Measurements from ENCODE around the gene KRTAP2-2. TPM values are rescaled to one million over a fixed set of nuclear protein-coding genes. Genes with fewer than 3 reads are reported as not detected.
"Not testable (repeated sequence)": the region's sequence is repeated elsewhere in the genome, so short reads cannot be mapped to it uniquely, and the experiment has no call there.

KRTAP2-2 gene
- total RNA-seq (2014; rRNA removed; shearing (Covaris generic)) = not detected in 2 replicates

DNA sequence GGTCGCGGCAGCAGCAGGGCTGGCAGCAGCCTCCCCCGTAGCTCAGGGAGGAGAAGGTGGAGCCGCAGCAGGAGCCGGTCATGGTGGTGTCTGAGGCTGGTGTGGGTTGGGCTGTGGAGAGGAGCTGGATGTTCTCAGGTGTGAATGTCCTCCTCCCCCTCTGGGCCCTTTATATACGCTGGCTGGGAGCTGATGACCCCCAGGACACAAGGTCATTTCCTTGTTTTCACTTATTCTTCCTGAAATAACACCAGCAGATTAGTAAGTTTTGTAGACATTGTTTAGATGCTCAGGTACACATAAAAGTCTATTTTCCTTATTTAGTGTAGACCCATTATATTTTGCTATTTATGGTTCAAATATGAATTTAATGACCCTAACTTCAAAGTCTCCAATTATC, at the start of gene KRTAP2-2:
KRTAP2-2 (minus strand) TSS at position 101 of the 400 bp plus-strand sequence; CDS start at position 82, 19 bp downstream.
- DNase-seq (ENCODE audit: low spot score) = not testable (repeated sequence)

GRCh38 chr17:41104386-41105038, 49.5 kb upstream of the KRTAP2-2 start:
- peak; percentile 68 for DNase-seq (ENCODE audit: low spot score)

GRCh38 chr17:41103896-41104295, 48.9 kb upstream of the KRTAP2-2 start:
- DNase-seq (ENCODE audit: low spot score) = peak; percentile 28

GRCh38 chr17:41101586-41102259, 46.7 kb upstream of the KRTAP2-2 start, which contains the start of gene KRTAP4-16:
KRTAP4-16 (minus strand) TSS chr17:41102209; CDS start chr17:41102209, 0 bp downstream.
- peak; percentile 53 for DNase-seq (ENCODE audit: low spot score)

GRCh38 chr17:41099682-41100480, 44.9 kb upstream of the KRTAP2-2 start:
- peak; percentile 67 for DNase-seq (ENCODE audit: low spot score)

GRCh38 chr17:41098481-41098880, 43.5 kb upstream of the KRTAP2-2 start:
- DNase-seq (ENCODE audit: low spot score) = peak; percentile 46

DNA sequence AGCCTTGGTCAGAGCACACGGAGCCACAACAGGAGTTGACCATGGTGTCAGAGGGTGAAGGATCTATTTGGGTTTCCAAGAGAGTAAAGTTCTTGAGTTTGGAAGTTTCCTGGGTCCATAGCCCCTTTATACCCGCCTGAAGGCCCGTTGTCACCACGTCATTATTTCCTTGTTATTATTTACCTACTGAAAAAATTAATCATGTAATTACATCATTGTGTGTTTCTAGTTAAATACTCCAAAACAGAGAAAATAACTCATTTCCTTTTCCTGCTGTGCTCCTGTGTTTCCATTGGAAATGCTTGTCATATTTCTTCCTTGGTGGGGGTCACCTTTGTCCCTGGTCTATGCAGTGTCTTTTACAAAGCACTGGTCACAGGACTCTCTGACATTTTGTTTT, 43.0 kb upstream of the KRTAP2-2 start, which contains the start of gene KRTAP4-8:
KRTAP4-8 (minus strand) TSS at position 101 of the 400 bp plus-strand sequence; CDS start at position 43, 58 bp downstream.
- no peak for DNase-seq (ENCODE audit: low spot score)

DNA sequence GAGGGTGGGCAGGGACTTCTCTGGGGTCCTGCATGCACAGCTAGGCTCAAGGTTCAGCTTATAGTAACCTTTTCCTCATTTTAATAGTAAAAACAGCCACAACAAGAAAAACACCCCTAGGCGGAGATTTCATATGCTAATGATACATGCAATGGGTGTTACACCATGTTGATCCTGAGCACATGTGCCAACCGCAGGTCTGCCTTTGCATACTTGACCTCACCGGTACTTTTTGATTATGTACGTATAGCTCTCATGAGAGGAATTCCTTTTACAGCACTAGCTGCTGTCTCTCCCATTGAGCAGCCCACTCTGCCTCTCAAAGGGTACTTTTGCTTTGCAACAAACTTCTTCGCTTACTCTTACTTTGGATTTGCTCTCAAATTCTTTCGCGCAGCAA, 41.0 kb upstream of the KRTAP2-2 start:
- no peak for DNase-seq (ENCODE audit: low spot score)

- not testable (repeated sequence) for DNase-seq (ENCODE audit: low spot score)
Observed at GRCh38 chr17:41088760-41089352, 33.8 kb upstream of the KRTAP2-2 start.

DNA sequence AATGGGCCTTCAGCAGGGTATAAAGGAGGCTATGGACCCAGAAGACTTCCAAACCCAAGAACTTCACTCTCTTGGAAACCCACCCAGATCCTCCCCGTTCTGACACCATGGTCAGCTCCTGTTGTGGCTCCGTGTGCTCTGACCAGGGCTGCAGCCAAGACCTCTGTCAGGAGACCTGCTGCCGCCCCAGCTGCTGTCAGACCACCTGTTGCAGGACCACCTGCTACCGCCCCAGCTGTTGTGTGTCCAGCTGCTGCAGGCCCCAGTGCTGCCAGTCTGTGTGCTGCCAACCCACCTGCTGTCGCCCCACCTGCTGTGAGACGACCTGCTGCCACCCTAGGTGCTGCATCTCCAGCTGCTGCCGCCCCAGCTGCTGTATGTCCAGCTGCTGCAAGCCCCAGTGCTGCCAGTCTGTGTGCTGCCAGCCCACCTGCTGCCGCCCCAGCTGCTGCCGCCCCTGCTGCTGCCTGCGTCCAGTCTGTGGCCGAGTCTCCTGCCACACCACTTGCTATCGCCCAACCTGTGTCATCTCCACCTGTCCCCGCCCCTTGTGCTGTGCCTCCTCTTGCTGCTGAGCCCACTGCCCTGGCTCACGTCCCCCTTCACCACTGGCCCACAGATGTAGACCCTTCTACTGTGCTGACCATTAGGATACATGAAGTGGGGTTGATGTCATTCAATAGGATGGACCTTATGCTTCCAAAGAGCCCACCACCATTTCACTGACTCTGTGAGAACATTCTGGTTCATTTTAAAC, 29.2 kb upstream of the KRTAP2-2 start, which contains the start of gene KRTAP4-7:
KRTAP4-7 (plus strand) TSS at position 51 of the 757 bp plus-strand sequence; CDS start at position 108, 57 bp downstream.
- DNase-seq (ENCODE audit: low spot score) = not testable (repeated sequence)

DNA sequence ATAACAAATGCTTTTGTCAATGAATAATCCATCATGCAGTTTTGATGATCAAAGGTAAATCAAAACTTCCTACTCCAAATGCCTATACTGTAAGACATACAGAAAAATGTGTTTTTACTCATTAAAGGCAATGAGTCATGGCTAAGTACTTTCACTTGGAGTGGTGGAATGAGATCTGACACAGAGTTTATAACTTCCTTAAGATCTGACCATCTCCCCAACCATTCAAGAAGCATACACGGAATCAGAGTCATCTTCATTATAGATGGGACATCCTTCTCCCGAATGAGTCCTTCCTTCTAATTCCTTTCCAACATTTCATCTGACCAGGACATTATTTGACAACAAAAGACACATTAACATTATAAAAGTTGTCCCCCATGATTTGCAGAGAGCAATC, 28.4 kb upstream of the KRTAP2-2 start:
- DNase-seq (ENCODE audit: low spot score) = peak; percentile 45

- peak; percentile 49 for DNase-seq (ENCODE audit: low spot score)
Observed at GRCh38 chr17:41082626-41083025, 27.6 kb upstream of the KRTAP2-2 start.

DNA sequence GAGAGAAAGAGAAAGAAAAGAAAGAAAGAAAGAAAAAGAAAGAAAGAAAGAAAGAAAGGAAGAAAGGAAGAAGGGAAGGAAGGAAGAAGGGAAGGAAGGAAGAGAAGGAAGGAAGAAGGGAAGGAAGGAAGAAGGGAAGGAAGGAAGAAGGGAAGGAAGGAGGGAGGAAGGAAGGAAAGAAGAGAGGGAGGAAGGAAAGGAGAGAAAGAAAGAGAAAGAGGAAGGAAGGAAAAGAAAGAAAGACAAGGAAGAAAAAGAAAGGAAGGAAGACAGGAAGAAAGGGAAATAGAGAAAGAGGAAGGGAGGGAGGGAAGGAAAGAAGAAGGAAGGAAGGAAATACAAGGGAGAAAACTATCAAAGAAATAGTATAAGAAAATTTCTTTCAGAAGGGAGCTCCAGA, 21.8 kb upstream of the KRTAP2-2 start:
- DNase-seq (ENCODE audit: low spot score) = no peak

GRCh38 chr17:41073676-41074075, 18.6 kb upstream of the KRTAP2-2 start:
- DNase-seq (ENCODE audit: low spot score) = no peak

DNA sequence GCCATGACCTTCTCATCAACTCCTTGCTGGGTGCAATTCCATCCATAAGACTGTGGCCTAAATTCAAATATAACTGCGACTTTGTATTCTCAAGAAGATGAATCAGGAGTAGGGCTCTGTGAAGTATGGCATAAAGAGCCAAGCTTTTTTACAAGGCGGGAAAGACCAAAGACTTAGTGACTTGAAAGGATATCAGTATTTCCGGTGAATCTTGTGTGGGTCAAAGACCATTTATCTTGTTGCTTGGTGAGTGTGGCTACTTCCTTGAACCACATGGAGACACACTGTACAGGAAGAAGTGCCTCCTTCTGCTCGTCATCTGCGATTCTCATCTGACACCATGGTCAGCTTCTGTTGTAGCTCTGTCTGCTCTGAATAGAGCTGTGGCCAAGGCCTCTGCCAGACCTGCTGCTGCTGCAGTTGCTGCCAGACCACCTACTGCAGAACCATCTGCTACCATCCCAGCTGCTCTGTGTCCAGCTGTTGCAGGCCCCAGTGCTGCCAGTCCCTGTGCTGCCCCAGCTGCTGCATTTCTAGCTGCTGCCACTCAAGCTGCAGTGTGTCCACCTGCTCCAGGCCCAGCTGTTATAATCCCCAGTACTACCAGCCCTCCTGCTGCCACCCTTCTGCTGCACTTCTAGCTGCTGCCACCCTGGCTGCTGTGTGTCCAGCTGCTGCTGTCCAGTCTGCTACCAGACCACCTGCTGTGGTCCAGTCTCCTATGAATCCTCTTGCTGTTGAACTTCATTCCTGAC, 16.8 kb upstream of the KRTAP2-2 start:
- no peak for DNase-seq (ENCODE audit: low spot score)

- no peak for DNase-seq (ENCODE audit: low spot score)
Observed at GRCh38 chr17:41069031-41069430, 14.0 kb upstream of the KRTAP2-2 start.

- DNase-seq (ENCODE audit: low spot score) = no peak
Observed at GRCh38 chr17:41067281-41067680, 12.3 kb upstream of the KRTAP2-2 start.

DNA sequence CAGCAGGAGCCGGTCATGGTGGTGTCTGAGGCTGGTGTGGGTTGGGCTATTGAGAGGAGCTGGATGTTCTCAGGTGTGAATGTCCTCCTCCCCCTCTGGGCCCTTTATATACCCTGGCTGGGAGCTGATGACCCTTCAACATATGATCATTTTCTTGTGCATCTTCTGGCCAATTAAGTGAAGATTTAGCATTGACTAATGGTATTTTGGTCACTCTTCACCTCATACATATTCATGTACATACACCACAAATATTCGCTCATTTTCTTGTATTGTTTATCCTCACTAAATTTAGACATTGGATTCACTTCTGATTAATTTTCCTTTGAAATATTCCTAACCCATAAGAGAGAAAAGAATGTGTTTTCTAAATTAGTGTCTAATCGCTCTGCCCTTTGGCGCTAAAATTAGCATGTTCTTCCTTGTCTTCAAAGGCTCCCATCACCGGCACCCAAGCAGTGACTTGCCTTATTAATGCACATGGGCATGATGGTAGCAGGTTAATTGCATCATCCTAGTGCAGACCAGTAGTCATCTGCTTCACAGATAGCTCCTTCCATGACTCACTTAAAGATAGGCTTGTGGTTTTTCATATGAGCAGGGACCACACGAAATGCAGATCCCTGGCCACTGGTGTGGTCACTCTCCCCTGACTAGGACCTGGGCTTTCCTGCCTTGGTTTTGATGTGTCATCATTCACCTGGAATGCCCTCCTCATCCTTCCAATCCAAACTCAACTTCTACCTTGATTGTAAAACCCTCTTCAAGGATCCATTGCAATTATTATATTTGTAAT, 11.0 kb upstream of the KRTAP2-2 start, which contains the start of gene KRTAP2-4:
KRTAP2-4 (minus strand) TSS at position 51 of the 796 bp plus-strand sequence; CDS start at position 17, 34 bp downstream.
- DNase-seq (ENCODE audit: low spot score) = peak; percentile 96
